Mucosa of descending colon (tissue), 3 donors: Measurements from ENCODE around the gene FAM107B. TPM values are rescaled to one million over a fixed set of nuclear protein-coding genes. Genes with fewer than 3 reads are reported as not detected.
A peak's percentile ranks its signal among the peaks of the same experiment; 100 is the strongest.

Source experiments
- ATAC-seq: fragments of 200-7000 bp; cut with Tn5 transposase; one replicate; pipeline ENCODE4 v1.9.1; 2020; ENCODE audit warnings: mild to moderate bottlenecking, moderate library complexity
- DNase-seq, 3 donors: peaks; one replicate each; pipeline ENCODE4 v3.0.0-alpha.2; 2020
- H3K36me3 ChIP-seq: fragments of 200-600 bp; one replicate; pipeline ENCODE4 v1.8.0; 2021; ENCODE audit warnings: low read depth, mild to moderate bottlenecking
- H3K4me1 ChIP-seq: fragments of 200-600 bp; one replicate; pipeline ENCODE4 v1.8.0; 2021; ENCODE audit warnings: low read depth, mild to moderate bottlenecking
- H3K4me3 ChIP-seq: fragments of 200-600 bp; one replicate; pipeline ENCODE4 v1.8.0; 2021; ENCODE audit warnings: mild to moderate bottlenecking
- H3K9me3 ChIP-seq: fragments of 200-600 bp; one replicate; pipeline ENCODE4 v1.8.0; 2021; ENCODE audit warnings: mild to moderate bottlenecking
- CTCF ChIP-seq: fragments of 200-600 bp; IDR thresholded peaks from one replicate; pipeline ENCODE4 v1.8.0; 2022; ENCODE audit warnings: antibody characterized with exemption, mild to moderate bottlenecking
- intact Hi-C, 2 donors: fragments of 100-400 bp; cut with DNase I in 1 of 2; cut with micrococcal nuclease in 1 of 2; formaldehyde crosslinking; loops; one replicate each; pipeline versions ENCODE4 v1.11.0 to v1.11.1; 2022; cut with DNase I, micrococcal nuclease
- total RNA-seq, 3 donors: library from RNA; stranded (reverse); fragmentation: NEBNext Ultra II Directional in 2 of 3; extraction: Animal tissue kit (Norgen Biotek cat#: 25700) in 2 of 3; gene quantifications; one replicate each; pipeline versions ENCODE4 v1.2.1 to v1.2.4, GENCODE V29; 2021 to 2023
- donor health status: DM: no; HTN: no; CAD: no; lungs with moderate emphysema.
- donor health status: DM: no; HTN: no; CAD: no.
- donor health status: DM: no; HTN: yes; CAD: no.

The FAM107B gene
- total RNA-seq, 3 donors from 2014 or later: 45.6 to 77.7 (median 76.9) TPM

- no peak for TF ChIP-seq CTCF
- peaks cover 12% of the 10 kb centered on the region for H3K4me1 ChIP-seq
- intact Hi-C loops: no loop called here
- H3K9me3 ChIP-seq: no peaks in the 10 kb centered on the region
- DNase-seq (no peak), ATAC-seq (peak; percentile 31)
- H3K4me3 ChIP-seq: no peak overlapping the region
- no peaks in the 10 kb centered on the region for H3K36me3 ChIP-seq
Measured at GRCh38 chr10:14564268-14564744, 210.4 kb downstream of the FAM107B start.

- Histone ChIP-seq H3K36me3 (no peaks in the 10 kb centered on the region), H3K9me3 (no peaks in the 10 kb centered on the region), H3K4me1 (peaks cover 12% of the 10 kb centered on the region), H3K4me3 (no peak overlapping the region)
- ATAC-seq (no peak), DNase-seq (no peak)
- intact Hi-C loops: no loop called here
- TF ChIP-seq CTCF: no peak
Measured at GRCh38 chr10:14563359-14563940, 211.2 kb downstream of the FAM107B start.

GRCh38 chr10:14563076-14563336, 211.7 kb downstream of the FAM107B start:
- DNase-seq (no peak), ATAC-seq (no peak)
- Histone ChIP-seq H3K36me3 (no peaks in the 10 kb centered on the region), H3K9me3 (no peaks in the 10 kb centered on the region), H3K4me1 (peaks cover 12% of the 10 kb centered on the region), H3K4me3 (no peak overlapping the region)
- TF ChIP-seq CTCF: no peak
- intact Hi-C loops: no loop called here

- no peak overlapping the region for H3K4me3 ChIP-seq
- H3K9me3 ChIP-seq: no peaks in the 10 kb centered on the region
- ATAC-seq (no peak), DNase-seq (no peak)
- intact Hi-C loops: no loop called here
- no peak for TF ChIP-seq CTCF
- peaks cover 12% of the 10 kb centered on the region for H3K4me1 ChIP-seq
- no peaks in the 10 kb centered on the region for H3K36me3 ChIP-seq
Measured at GRCh38 chr10:14562218-14563075, 212.2 kb downstream of the FAM107B start.

GRCh38 chr10:14560791-14561765, 213.6 kb downstream of the FAM107B start:
- no peak for ATAC-seq

More at GRCh38 chr10:14560791-14561765, 213.6 kb downstream of the FAM107B start:
- intact Hi-C loops: no loop called here
- Histone ChIP-seq H3K4me3 (no peak overlapping the region), H3K4me1 (peaks cover 23% of the 10 kb centered on the region), H3K36me3 (no peaks in the 10 kb centered on the region), H3K9me3 (no peaks in the 10 kb centered on the region)
- peak in 1 of 3 donors; percentile 56 for DNase-seq
- TF ChIP-seq CTCF: no peak
